OCI-LY7 (cell line): ENCODE data around the gene SARDH. TPM values are rescaled to one million over a fixed set of nuclear protein-coding genes. Genes with fewer than 3 reads are reported as not detected.

Experiments used
- BruUV-seq: library from RNA; stranded (reverse); fragments of 400-500 nt; replicated peaks from 2 replicates; lab custom pipeline; 2021; lab: Mats Ljungman, UMichigan
- CTCF ChIA-PET: fragments of 300-600 bp; sonication (Branson Sonifier 250); formaldehyde crosslinking; loops from one replicate; lab custom pipeline; 2022; ENCODE audit warnings: antibody characterized with exemption; ENCODE audit not compliant: unreplicated experiment; lab: Charles Lee
- POLR2A ChIA-PET: fragments of 300-600 bp; sonication (Branson Sonifier 250); formaldehyde crosslinking; loops from one replicate; lab custom pipeline; 2022; ENCODE audit warnings: antibody characterized with exemption; lab: Charles Lee
- DNase-seq: peaks from one replicate; pipeline ENCODE4 v3.0.0-alpha.2; 2015; ENCODE audit warnings: low spot score
- H2AFZ ChIP-seq: fragments of 200-600 bp; sonication (generic), shearing (Covaris generic); 2 replicates; pipeline ENCODE4 v1.6.1; 2014; ENCODE audit warnings: mild to moderate bottlenecking, antibody characterized with exemption, low read length, moderate library complexity
- H3K27ac ChIP-seq: fragments of 200-600 bp; sonication (generic); 2 replicates; pipeline ENCODE4 v1.5.1; 2014; ENCODE audit warnings: mixed run types, low read depth, mild to moderate bottlenecking, moderate library complexity, low read length, inconsistent platforms; ENCODE audit not compliant: poor library complexity, severe bottlenecking
- H3K36me3 ChIP-seq: fragments of 200-600 bp; sonication (generic); 2 replicates; pipeline ENCODE4 v1.6.1; 2014; ENCODE audit warnings: mild to moderate bottlenecking, antibody characterized with exemption, low read length, moderate library complexity, mixed read lengths; ENCODE audit not compliant: insufficient read depth
- H3K4me1 ChIP-seq: fragments of 200-600 bp; sonication (generic); 2 replicates; pipeline ENCODE4 v1.5.1; 2014; ENCODE audit warnings: mild to moderate bottlenecking, low read length; ENCODE audit not compliant: insufficient read depth, poor library complexity, severe bottlenecking
- H3K4me2 ChIP-seq: fragments of 200-600 bp; sonication (generic); 2 replicates; pipeline ENCODE4 v1.6.1; 2014; ENCODE audit warnings: mild to moderate bottlenecking, low read length
- H3K4me3 ChIP-seq: fragments of 200-600 bp; sonication (generic); 2 replicates; pipeline ENCODE4 v1.5.1; 2014; ENCODE audit warnings: mild to moderate bottlenecking, low read depth, low read length; ENCODE audit not compliant: poor library complexity, severe bottlenecking
- H3K79me2 ChIP-seq: fragments of 200-600 bp; sonication (generic); 2 replicates; pipeline ENCODE4 v1.6.1; 2016; ENCODE audit warnings: low read depth, mild to moderate bottlenecking, low read length, moderate library complexity, mixed read lengths; ENCODE audit not compliant: insufficient read depth
- H3K9me2 ChIP-seq: fragments of 200-600 bp; sonication (generic); 2 replicates; pipeline ENCODE4 v1.6.1; 2016; ENCODE audit warnings: mild to moderate bottlenecking, low read length, mixed read lengths; ENCODE audit not compliant: insufficient read depth
- H3K9me3 ChIP-seq: fragments of 200-600 bp; sonication (generic); 2 replicates; pipeline ENCODE4 v1.6.1; 2014; ENCODE audit warnings: mild to moderate bottlenecking, mixed run types, low read length, mixed read lengths
- H4K20me1 ChIP-seq: fragments of 200-600 bp; sonication (generic); 2 replicates; pipeline ENCODE4 v1.6.1; 2014; ENCODE audit warnings: mild to moderate bottlenecking, antibody characterized with exemption, low read length, moderate library complexity, mixed read lengths; ENCODE audit not compliant: insufficient read depth
- CTCF ChIP-seq: fragments of 200-600 bp; sonication (generic); conservative IDR thresholded peaks from 2 replicates; pipeline ENCODE4 v1.5.1; 2014; ENCODE audit warnings: mild to moderate bottlenecking, antibody characterized with exemption, low read length, moderate library complexity, mixed read lengths
- EZH2phosphoT487 ChIP-seq: fragments of 200-600 bp; sonication (generic); IDR thresholded peaks from 2 replicates; pipeline ENCODE4 v1.6.1; 2018; ENCODE audit warnings: low read depth, borderline replicate concordance, mild to moderate bottlenecking, mixed run types, antibody characterized with exemption, low read length, moderate library complexity, mixed read lengths
- intact Hi-C: fragments of 100-400 bp; cut with micrococcal nuclease; formaldehyde crosslinking; loops from one replicate; pipeline ENCODE4 v1.10.0; 2022; ENCODE audit not compliant: unreplicated experiment
- total RNA-seq, 2 experiments: library from RNA; depleted of rRNA in 1 of 2; stranded (reverse); fragments of >200 nt in 1 of 2; shearing (Covaris generic) in 1 of 2; gene quantifications; 2 replicates each; pipeline ENCODE4 v1.2.3, GENCODE V29; 2014 to 2022

The SARDH gene
- total RNA-seq, 2 experiments from 2014 or later: 42.8 to 60.8 TPM

- H3K4me2 ChIP-seq: no peak overlapping the region
- TF ChIP-seq CTCF (no peak), EZH2phosphoT487 (no peak)
- no peaks in the 10 kb centered on the region for H3K79me2 ChIP-seq
- no peak overlapping the region for H3K4me3 ChIP-seq
- H3K36me3 ChIP-seq: no peaks in the 10 kb centered on the region
- no peak overlapping the region for H2AFZ ChIP-seq
- ChIA-PET POLR2A (no interaction called here), CTCF (no interaction called here)
- H3K4me1 ChIP-seq: no peaks in the 10 kb centered on the region
- BruUV-seq: no TSS peak
- DNase-seq: no peak
- H3K9me2 ChIP-seq: no peaks in the 10 kb centered on the region
- intact Hi-C loops: loop anchor here (1.0 to 2.0 kb wide), 2 partner anchors 121 to 193 kb away; no protein-coding TSS in a partner anchor
- no peaks in the 10 kb centered on the region for H4K20me1 ChIP-seq
- H3K9me3 ChIP-seq: no peaks in the 10 kb centered on the region
- no peak overlapping the region for H3K27ac ChIP-seq
Measured at GRCh38 chr9:133725886-133726285, 12.3 kb downstream of the SARDH start.

GRCh38 chr9:133718563-133719315, 19.4 kb downstream of the SARDH start:
- no peak for TF ChIP-seq CTCF
- TF ChIP-seq EZH2phosphoT487: no peak
- BruUV-seq: no TSS peak
- no peaks in the 10 kb centered on the region for H3K36me3 ChIP-seq
- H3K4me2 ChIP-seq: no peak overlapping the region
- CTCF ChIA-PET: no interaction called here
- H2AFZ ChIP-seq: no peak overlapping the region
- H3K79me2 ChIP-seq: no peaks in the 10 kb centered on the region
- H3K9me2 ChIP-seq: no peaks in the 10 kb centered on the region
- POLR2A ChIA-PET: no interaction called here
- DNase-seq: no peak
- no peak overlapping the region for H3K27ac ChIP-seq
- peaks cover 6% of the 10 kb centered on the region for H3K4me1 ChIP-seq
- no peaks in the 10 kb centered on the region for H3K9me3 ChIP-seq
- intact Hi-C loops: loop anchor here (5.0 kb wide), 1 partner anchor 61 kb away; no protein-coding TSS in a partner anchor
- H3K4me3 ChIP-seq: no peak overlapping the region
- no peaks in the 10 kb centered on the region for H4K20me1 ChIP-seq
